Measurements from ENCODE around the gene GRM6. TPM values are rescaled to one million over a fixed set of nuclear protein-coding genes. Genes with fewer than 3 reads are reported as not detected.

Gene GRM6
- total RNA-seq, 1 donor from 2014 or later: not detected

GRCh38 chr5:178984145-178985072 lies 10.7 kb downstream of the GRM6 start:
- no peak for DNase-seq (ENCODE audit: extremely low spot score in 2 of 2)
- TF ChIP-seq POLR2AphosphoS5 (IDR thresholded peaks at IDR 0.05; ENCODE audit: insufficient read depth in 1 of 2, low read depth in 1 of 2) (no peak), CTCF (IDR thresholded peaks at IDR 0.05) (no peak), POLR2A (IDR thresholded peaks at IDR 0.05) (no peak)
- no peaks in the 10 kb centered on the region for H3K4me1 ChIP-seq
- H3K27ac ChIP-seq: no peak overlapping the region
- intact Hi-C loops (cut with DNase I): no loop called here
- H3K27me3 ChIP-seq: no peaks in the 10 kb centered on the region
- peaks cover 37% of the 10 kb centered on the region for H3K9me3 ChIP-seq
- H3K4me3 ChIP-seq: no peak overlapping the region
- no peaks in the 10 kb centered on the region for H3K36me3 ChIP-seq

- TF ChIP-seq POLR2AphosphoS5 (IDR thresholded peaks at IDR 0.05; ENCODE audit: insufficient read depth in 1 of 2, low read depth in 1 of 2): no peak
- no peak for TF ChIP-seq POLR2A (IDR thresholded peaks at IDR 0.05)
- no peak for TF ChIP-seq CTCF (IDR thresholded peaks at IDR 0.05)
- Histone ChIP-seq H3K9me3 (peaks cover 38% of the 10 kb centered on the region), H3K27me3 (no peaks in the 10 kb centered on the region), H3K4me3 (no peak overlapping the region), H3K36me3 (no peaks in the 10 kb centered on the region), H3K4me1 (no peaks in the 10 kb centered on the region), H3K27ac (no peak overlapping the region)
- intact Hi-C loops (cut with DNase I): no loop called here
- DNase-seq (ENCODE audit: extremely low spot score in 2 of 2): no peak
These were observed 11.4 kb downstream of the GRM6 start for GRCh38 chr5:178983728-178984127.

GRCh38 chr5:178982941-178983340 lies 12.2 kb downstream of the GRM6 start:
- intact Hi-C loops (cut with DNase I): no loop called here
- DNase-seq (ENCODE audit: extremely low spot score in 2 of 2): no peak
- Histone ChIP-seq H3K4me1 (no peaks in the 10 kb centered on the region), H3K27ac (no peak overlapping the region), H3K4me3 (no peak overlapping the region), H3K27me3 (no peaks in the 10 kb centered on the region), H3K36me3 (peaks cover 0 to 7% of the 10 kb centered on the region in 2 donors), H3K9me3 (peaks cover 44% of the 10 kb centered on the region)
- TF ChIP-seq CTCF (IDR thresholded peaks at IDR 0.05) (no peak), POLR2A (IDR thresholded peaks at IDR 0.05) (no peak), POLR2AphosphoS5 (IDR thresholded peaks at IDR 0.05; ENCODE audit: insufficient read depth in 1 of 2, low read depth in 1 of 2) (no peak)

- peaks cover 49% of the 10 kb centered on the region for H3K9me3 ChIP-seq
- intact Hi-C loops (cut with DNase I): no loop called here
- no peak for TF ChIP-seq POLR2AphosphoS5 (IDR thresholded peaks at IDR 0.05; ENCODE audit: insufficient read depth in 1 of 2, low read depth in 1 of 2)
- TF ChIP-seq CTCF (IDR thresholded peaks at IDR 0.05): no peak
- TF ChIP-seq POLR2A (IDR thresholded peaks at IDR 0.05): no peak
- H3K27ac ChIP-seq: no peak overlapping the region
- H3K36me3 ChIP-seq: peaks cover 0 to 10% of the 10 kb centered on the region in 2 donors
- no peak for DNase-seq (ENCODE audit: extremely low spot score in 2 of 2)
- no peak overlapping the region for H3K4me3 ChIP-seq
- no peaks in the 10 kb centered on the region for H3K4me1 ChIP-seq
- no peaks in the 10 kb centered on the region for H3K27me3 ChIP-seq
These were observed 13.7 kb downstream of the GRM6 start for GRCh38 chr5:178981381-178981780.

GRCh38 chr5:178965465-178966055 lies 29.6 kb downstream of the GRM6 start:
- no peak overlapping the region for H3K4me3 ChIP-seq
- H3K27ac ChIP-seq: no peak overlapping the region
- H3K27me3 ChIP-seq: no peaks in the 10 kb centered on the region
- no peak for DNase-seq (ENCODE audit: extremely low spot score in 2 of 2)
- H3K4me1 ChIP-seq: no peaks in the 10 kb centered on the region
- no peak for TF ChIP-seq CTCF (IDR thresholded peaks at IDR 0.05)
- no peak for TF ChIP-seq POLR2A (IDR thresholded peaks at IDR 0.05)
- no peak for TF ChIP-seq POLR2AphosphoS5 (IDR thresholded peaks at IDR 0.05; ENCODE audit: insufficient read depth in 1 of 2, low read depth in 1 of 2)
- intact Hi-C loops (cut with DNase I): no loop called here
- H3K36me3 ChIP-seq: peaks cover 7 to 27% of the 10 kb centered on the region in 2 donors
- H3K9me3 ChIP-seq: peaks cover 56% of the 10 kb centered on the region
